Measurements from ENCODE around the gene TMEM151B. TPM values are rescaled to one million over a fixed set of nuclear protein-coding genes. Genes with fewer than 3 reads are reported as not detected.
A peak's percentile ranks its signal among the peaks of the same experiment; 100 is the strongest.

TMEM151B gene
- total and polyA plus RNA-seq, 7 donors = 0.16 to 1.1 (median 0.63) TPM; not detected in 2

DNA sequence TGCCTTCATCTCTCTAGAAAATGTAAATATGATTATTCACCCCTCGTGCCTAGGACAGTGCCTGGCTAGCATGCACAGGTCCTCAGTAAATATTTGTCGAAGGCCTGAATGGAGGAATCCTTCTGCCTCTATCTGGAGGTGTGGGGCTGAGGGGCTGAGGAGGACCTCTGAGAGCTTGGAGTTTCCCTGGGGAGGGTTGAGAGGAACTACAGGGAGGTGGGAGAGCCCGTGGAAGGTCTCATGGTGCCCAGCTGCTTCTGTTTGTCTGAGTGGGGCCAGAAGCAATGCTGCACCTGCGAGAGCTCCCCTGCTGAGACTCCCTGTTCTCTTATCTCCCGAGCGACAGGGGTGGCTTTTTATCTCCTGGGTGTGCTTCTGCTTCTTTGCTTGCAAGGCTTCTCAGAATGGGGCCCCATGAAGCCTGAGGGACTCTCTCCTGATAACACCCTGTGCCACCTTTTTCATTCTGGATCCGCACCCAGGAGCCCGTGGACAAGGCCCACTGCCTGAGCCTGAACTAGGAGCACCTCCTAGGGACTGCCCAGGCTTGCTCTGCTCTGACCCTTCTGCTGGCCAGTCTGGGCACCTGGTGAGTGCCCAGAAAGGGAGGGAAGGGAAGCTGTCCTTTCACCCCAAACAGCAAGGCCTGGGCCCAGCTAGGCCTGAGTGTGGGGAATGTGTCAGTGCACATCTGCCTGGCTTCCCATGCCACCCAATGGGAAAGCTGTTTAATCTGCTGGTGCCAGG lies 44.5 kb upstream of the TMEM151B start:
- Histone ChIP-seq H3K27ac (peak overlapping the region; percentile 94 to 98 (median 97)), H3K27me3 (no peaks in the 10 kb centered on the region), H3K4me1 (peaks cover 0 to 96% (median 93%) of the 10 kb centered on the region in 4 donors), H3K36me3 (peaks cover 14 to 18% (median 15%) of the 10 kb centered on the region in 4 donors), H3K9me3 (no peaks in the 10 kb centered on the region), H3K4me3 (peak overlapping the region; percentile 3 to 39 (median 36))
- WGBS, 2 donors = 41 to 66% methylated on average over 8 of the region's 8 CpGs
- intact Hi-C loops (cut with DNase I) = no loop called here
- TF ChIP-seq EP300 (IDR thresholded peaks at IDR 0.05) (no peak), POLR2A (IDR thresholded peaks at IDR 0.05) (no peak), CTCF (IDR thresholded peaks at IDR 0.05) (no peak), POLR2AphosphoS5 (IDR thresholded peaks at IDR 0.05) (no peak)
- DNase-seq = no peak

DNA sequence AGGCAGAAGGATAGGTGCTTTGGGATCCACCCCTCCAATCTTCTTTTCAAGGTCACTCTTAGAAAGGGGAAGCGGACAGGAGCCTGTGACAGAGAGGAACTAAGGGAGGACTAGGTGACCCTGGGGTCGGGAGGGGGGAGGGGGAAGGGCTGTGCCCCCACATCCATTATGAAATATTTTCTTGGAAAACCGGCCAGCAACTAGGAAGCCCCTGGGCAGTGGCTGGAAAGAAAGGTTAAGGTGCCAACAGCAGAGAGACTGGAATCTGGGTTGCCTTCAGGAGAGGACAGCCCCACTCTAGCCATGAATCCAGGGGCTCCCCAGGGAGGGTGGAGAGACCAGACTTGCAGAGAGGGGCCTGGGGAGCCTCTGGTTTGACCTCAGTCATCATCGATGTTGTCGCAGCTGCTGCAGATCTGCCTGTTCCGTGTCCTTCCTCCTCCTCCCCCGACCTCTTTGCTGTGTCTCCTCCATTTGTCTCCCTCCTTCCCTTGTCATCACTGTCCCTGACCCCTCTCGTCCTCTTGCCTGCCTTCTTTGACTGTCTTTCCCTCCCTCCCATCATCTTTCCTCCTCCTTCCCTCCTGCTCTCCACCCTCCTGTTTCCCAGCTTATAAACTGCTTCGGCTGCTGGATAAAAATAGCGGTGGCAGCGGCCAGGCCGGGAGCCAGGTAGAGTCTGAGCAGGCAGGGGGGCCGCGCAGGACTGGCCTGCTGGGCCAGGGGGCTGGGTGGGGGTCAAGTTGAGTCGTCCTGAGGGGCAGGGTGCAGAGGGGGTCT lies 43.7 kb upstream of the TMEM151B start:
- intact Hi-C loops (cut with DNase I) = no loop called here
- no peaks in the 10 kb centered on the region for H3K9me3 ChIP-seq
- H3K36me3 ChIP-seq = peaks cover 16 to 25% (median 20%) of the 10 kb centered on the region in 4 donors
- peaks cover 0 to 96% (median 93%) of the 10 kb centered on the region in 4 donors for H3K4me1 ChIP-seq
- 74 to 80% methylated on average over 15 of the region's 15 CpGs for WGBS, 2 donors
- H3K27ac ChIP-seq = peak overlapping the region; percentile 94 to 98 (median 97)
- peak overlapping the region; percentile 26 to 39 (median 36) for H3K4me3 ChIP-seq
- no peaks in the 10 kb centered on the region for H3K27me3 ChIP-seq
- DNase-seq = peak; percentile 83
- peak; percentile 13 to 49 (median 46) for TF ChIP-seq POLR2AphosphoS5 (IDR thresholded peaks at IDR 0.05)
- no peak for TF ChIP-seq POLR2A (IDR thresholded peaks at IDR 0.05)
- no peak for TF ChIP-seq EP300 (IDR thresholded peaks at IDR 0.05)
- TF ChIP-seq CTCF (IDR thresholded peaks at IDR 0.05) = no peak

- no peaks in the 10 kb centered on the region for H3K9me3 ChIP-seq
- DNase-seq = peak; percentile 64
- H3K27me3 ChIP-seq = no peaks in the 10 kb centered on the region
- peaks cover 0 to 96% (median 93%) of the 10 kb centered on the region in 4 donors for H3K4me1 ChIP-seq
- WGBS, 2 donors = 79 to 81% methylated on average over 7 of the region's 7 CpGs
- H3K4me3 ChIP-seq = peak overlapping the region; percentile 26 to 39 (median 36)
- peaks cover 21 to 33% (median 28%) of the 10 kb centered on the region in 4 donors for H3K36me3 ChIP-seq
- H3K27ac ChIP-seq = peak overlapping the region; percentile 94 to 98 (median 97)
- TF ChIP-seq CTCF (IDR thresholded peaks at IDR 0.05) (no peak), EP300 (IDR thresholded peaks at IDR 0.05) (no peak)
- intact Hi-C loops (cut with DNase I) = no loop called here
These were observed 43.0 kb upstream of the TMEM151B start for GRCh38 chr6:44227148-44227793.

- Histone ChIP-seq H3K27ac (peak overlapping the region; percentile 94 to 98 (median 97)), H3K9me3 (no peaks in the 10 kb centered on the region), H3K27me3 (no peaks in the 10 kb centered on the region), H3K36me3 (peaks cover 24 to 40% (median 34%) of the 10 kb centered on the region in 4 donors), H3K4me1 (peaks cover 0 to 95% (median 92%) of the 10 kb centered on the region in 4 donors), H3K4me3 (peak overlapping the region in 2 of 4 donors; percentile 39)
- TF ChIP-seq EP300 (IDR thresholded peaks at IDR 0.05) = no peak
- TF ChIP-seq POLR2A (IDR thresholded peaks at IDR 0.05) = no peak
- TF ChIP-seq CTCF (IDR thresholded peaks at IDR 0.05) = no peak
- no peak for TF ChIP-seq POLR2AphosphoS5 (IDR thresholded peaks at IDR 0.05)
- no peak for DNase-seq
- 82 to 95% methylated on average over 6 of the region's 6 CpGs for WGBS, 2 donors
- intact Hi-C loops (cut with DNase I) = no loop called here
These were observed 42.2 kb upstream of the TMEM151B start for GRCh38 chr6:44228031-44228430.

Measured in sigmoid colon (tissue), 7 donors.